Measurements from ENCODE around the gene MED20. TPM values are rescaled to one million over a fixed set of nuclear protein-coding genes. Genes with fewer than 3 reads are reported as not detected.
A peak's percentile ranks its signal among the peaks of the same experiment; 100 is the strongest.

MED20 gene
- total RNA-seq, 1 donor from 2014 or later, result 34.8 TPM

DNA sequence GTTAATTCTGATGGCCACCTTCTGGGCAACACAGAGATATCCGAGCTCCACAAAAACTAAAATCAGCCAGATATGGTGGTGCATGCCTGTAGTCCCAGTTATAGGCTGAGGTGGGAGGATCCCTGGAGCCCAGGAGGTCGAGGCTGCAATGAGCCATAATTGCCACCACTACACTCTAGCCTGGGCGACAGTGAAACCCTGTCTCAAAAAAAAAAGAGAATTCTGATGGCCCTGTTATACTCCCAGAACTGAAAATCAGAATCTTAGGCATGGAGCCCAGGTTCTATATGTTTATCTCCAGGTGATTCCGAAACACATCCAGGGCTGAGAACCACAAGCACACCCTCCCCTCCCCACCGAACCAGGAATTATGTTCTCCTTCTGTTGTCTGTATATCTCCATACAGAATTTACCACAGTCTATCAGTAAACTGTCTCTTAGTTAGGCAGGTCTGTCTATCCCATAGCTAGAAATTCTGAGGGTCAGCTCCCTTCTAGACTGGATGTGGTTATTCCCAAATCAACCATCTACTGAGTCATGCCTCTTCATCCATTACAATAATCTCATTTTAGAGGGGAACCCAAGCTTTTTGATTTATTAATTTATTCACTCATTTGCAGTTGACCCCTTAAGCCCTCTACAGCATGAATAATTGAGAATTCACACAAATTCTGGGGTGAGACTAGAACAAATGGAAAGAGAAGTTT lies 45.4 kb upstream of the MED20 start:
- H3K27me3 Mint-ChIP-seq (ENCODE audit: low read depth), result no peaks in the 10 kb centered on the region
- peaks cover 41% of the 10 kb centered on the region for H3K4me1 Mint-ChIP-seq
- no peaks in the 10 kb centered on the region for H3K36me3 Mint-ChIP-seq (ENCODE audit: low read depth)
- H3K9me3 Mint-ChIP-seq, result no peaks in the 10 kb centered on the region
- TF ChIP-seq, protein P1, sequence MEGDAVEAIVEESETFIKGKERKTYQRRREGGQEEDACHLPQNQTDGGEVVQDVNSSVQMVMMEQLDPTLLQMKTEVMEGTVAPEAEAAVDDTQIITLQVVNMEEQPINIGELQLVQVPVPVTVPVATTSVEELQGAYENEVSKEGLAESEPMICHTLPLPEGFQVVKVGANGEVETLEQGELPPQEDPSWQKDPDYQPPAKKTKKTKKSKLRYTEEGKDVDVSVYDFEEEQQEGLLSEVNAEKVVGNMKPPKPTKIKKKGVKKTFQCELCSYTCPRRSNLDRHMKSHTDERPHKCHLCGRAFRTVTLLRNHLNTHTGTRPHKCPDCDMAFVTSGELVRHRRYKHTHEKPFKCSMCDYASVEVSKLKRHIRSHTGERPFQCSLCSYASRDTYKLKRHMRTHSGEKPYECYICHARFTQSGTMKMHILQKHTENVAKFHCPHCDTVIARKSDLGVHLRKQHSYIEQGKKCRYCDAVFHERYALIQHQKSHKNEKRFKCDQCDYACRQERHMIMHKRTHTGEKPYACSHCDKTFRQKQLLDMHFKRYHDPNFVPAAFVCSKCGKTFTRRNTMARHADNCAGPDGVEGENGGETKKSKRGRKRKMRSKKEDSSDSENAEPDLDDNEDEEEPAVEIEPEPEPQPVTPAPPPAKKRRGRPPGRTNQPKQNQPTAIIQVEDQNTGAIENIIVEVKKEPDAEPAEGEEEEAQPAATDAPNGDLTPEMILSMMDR (conservative IDR thresholded peaks at IDR 0.05), result no peak
- H3K4me3 Mint-ChIP-seq, result no peak overlapping the region
- DNase-seq (ENCODE audit: low read depth, low spot score), result no peak
- H3K27ac Mint-ChIP-seq (ENCODE audit: unreplicated experiment), result no peak overlapping the region

DNA sequence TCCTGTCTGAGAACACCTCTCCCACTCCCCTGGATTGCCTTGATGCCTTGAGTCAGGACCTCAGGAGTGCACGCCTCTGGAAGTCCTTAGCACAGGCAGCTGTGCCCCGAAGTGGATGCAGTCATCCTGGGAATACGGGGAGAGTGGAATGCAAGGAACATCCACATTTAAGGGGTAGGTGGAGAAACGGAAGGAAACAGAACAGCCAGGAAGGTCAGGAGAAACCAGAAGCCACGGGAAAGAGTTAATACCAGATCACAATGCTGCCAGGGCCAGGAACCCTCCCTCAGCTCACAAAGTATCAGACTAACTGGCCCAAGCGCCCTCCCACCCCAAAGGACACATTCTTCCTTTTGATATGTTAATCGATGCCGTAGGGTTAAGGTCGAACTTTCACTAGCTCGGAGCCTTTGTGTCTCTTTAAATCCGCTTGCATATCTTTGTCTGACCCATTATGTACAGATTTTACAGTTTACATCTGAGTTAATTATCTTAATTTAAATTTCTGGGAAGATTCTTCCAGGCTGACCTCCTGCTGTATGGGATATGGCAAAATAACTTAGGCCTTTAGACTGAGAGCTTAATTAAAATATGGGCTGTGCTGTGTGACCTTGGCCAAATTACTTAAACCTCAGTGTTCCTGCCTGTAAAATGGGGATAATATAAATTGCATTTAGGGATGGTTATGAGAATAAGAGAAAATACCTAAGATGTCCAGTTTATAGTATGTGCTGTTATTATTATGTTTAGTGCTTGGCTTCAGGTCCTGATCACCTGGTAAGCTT lies 44.7 kb upstream of the MED20 start:
- no peaks in the 10 kb centered on the region for H3K27me3 Mint-ChIP-seq (ENCODE audit: low read depth)
- H3K4me3 Mint-ChIP-seq, result no peak overlapping the region
- H3K27ac Mint-ChIP-seq (ENCODE audit: unreplicated experiment), result no peak overlapping the region
- no peaks in the 10 kb centered on the region for H3K9me3 Mint-ChIP-seq
- peak; percentile 41 for DNase-seq (ENCODE audit: low read depth, low spot score)
- H3K36me3 Mint-ChIP-seq (ENCODE audit: low read depth), result no peaks in the 10 kb centered on the region
- TF ChIP-seq, protein P1 (conservative IDR thresholded peaks at IDR 0.05), result no peak
- H3K4me1 Mint-ChIP-seq, result peaks cover 38% of the 10 kb centered on the region

DNA sequence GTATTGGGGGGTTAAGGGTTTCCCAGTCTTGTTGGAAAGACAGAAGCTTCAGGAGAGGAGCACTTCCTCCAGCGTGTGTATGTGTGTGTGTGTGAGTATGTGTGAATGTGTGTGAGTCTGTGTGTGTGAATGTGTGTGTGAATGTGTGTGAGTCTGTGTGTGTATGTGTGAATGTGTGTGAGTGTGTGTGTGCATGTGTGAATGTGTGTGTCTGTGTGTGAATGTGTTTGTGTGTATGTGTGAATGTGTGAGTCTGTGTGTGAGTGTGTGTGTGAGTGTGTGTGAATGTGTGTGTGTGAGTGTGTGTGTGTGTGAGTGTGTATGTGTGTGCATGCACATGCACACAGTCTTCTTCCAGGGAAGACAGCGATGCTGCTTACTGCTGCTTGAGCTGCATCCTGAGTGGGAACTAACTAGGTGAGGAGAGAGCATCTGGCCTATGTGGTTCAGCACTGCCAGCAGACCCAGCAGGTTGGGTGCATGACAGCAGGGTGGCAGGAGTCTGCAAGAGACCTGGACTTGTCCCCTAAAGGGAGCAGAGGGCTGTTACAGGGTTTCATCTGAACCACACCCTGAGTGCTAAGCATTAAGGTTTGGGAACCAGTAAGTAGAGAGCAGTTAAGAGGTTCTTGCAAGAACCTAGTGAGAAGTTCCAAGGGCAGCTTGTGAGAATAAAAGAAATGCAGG lies 43.4 kb upstream of the MED20 start:
- Mint-ChIP-seq H3K9me3 (no peaks in the 10 kb centered on the region), H3K4me3 (no peak overlapping the region), H3K27me3 (ENCODE audit: low read depth) (no peaks in the 10 kb centered on the region), H3K36me3 (ENCODE audit: low read depth) (no peaks in the 10 kb centered on the region), H3K27ac (ENCODE audit: unreplicated experiment) (peak overlapping the region; percentile 2), H3K4me1 (peaks cover 34% of the 10 kb centered on the region)
- TF ChIP-seq, protein P1 (conservative IDR thresholded peaks at IDR 0.05), result no peak
- no peak for DNase-seq (ENCODE audit: low read depth, low spot score)

DNA sequence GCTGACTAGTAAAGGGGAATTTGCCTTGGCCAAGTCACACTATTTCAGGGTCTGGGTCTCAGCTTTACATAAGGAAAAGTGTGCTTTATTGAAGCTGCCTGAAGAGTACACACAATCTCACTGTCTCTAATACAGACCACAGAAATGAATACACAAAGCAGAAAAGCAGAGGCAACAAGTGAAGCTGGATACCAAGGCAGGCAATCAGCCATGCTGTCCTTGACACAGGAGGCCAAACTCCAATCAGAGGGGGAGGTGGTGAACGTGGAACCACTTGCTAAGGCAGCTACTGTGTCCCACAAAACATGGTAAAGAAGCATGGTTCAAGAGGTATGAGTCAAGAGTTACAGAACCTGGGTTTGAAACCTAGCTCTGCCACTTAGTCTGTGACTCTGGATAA lies 42.4 kb upstream of the MED20 start:
- DNase-seq (ENCODE audit: low read depth, low spot score), result no peak
- Mint-ChIP-seq H3K27me3 (ENCODE audit: low read depth) (no peaks in the 10 kb centered on the region), H3K27ac (ENCODE audit: unreplicated experiment) (no peak overlapping the region), H3K4me1 (peaks cover 34% of the 10 kb centered on the region), H3K9me3 (no peaks in the 10 kb centered on the region), H3K4me3 (no peak overlapping the region), H3K36me3 (ENCODE audit: low read depth) (no peaks in the 10 kb centered on the region)
- TF ChIP-seq, protein P1 (conservative IDR thresholded peaks at IDR 0.05), result no peak

DNA sequence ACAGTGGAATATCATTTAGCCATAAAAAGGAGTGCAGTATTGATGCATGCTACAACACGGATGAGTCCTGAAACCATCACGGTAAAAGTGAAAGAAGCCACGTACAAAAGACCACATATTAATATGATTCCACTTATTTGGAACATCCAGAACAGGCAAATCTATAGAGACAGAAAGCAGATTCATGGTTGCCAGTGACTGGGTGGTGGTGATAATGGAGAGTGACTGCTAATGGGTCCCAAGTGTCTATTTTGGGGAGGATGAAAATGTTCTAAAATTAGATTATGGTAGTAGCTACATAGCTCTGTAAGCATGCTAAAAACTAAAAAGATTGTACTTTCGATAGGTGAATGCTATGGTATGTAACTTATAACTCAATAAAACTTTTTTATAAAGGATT lies 39.1 kb upstream of the MED20 start:
- H3K36me3 Mint-ChIP-seq (ENCODE audit: low read depth), result no peaks in the 10 kb centered on the region
- H3K27me3 Mint-ChIP-seq (ENCODE audit: low read depth), result no peaks in the 10 kb centered on the region
- no peaks in the 10 kb centered on the region for H3K9me3 Mint-ChIP-seq
- no peak overlapping the region for H3K4me3 Mint-ChIP-seq
- H3K27ac Mint-ChIP-seq (ENCODE audit: unreplicated experiment), result no peak overlapping the region
- peaks cover 9% of the 10 kb centered on the region for H3K4me1 Mint-ChIP-seq
- no peak for DNase-seq (ENCODE audit: low read depth, low spot score)
- TF ChIP-seq, protein P1 (conservative IDR thresholded peaks at IDR 0.05), result no peak
